Measurements from ENCODE around the gene C12orf57.
A peak's percentile ranks its signal among the peaks of the same experiment; 100 is the strongest.

C12orf57 gene

GRCh38 chr12:6941782-6942181, 2.0 kb upstream of the C12orf57 start:
- TF ChIP-seq CTCF (IDR thresholded peaks at IDR 0.05; ENCODE audit: extremely low read depth, missing control alignments): no peak
- DNase-seq (ENCODE audit: low spot score): no peak

GRCh38 chr12:6942331-6942665, 1.5 kb upstream of the C12orf57 start:
- DNase-seq (ENCODE audit: low spot score): no peak
- no peak for TF ChIP-seq CTCF (IDR thresholded peaks at IDR 0.05; ENCODE audit: extremely low read depth, missing control alignments)

GRCh38 chr12:6943389-6943721, 467 bp upstream of the C12orf57 start:
- TF ChIP-seq CTCF (IDR thresholded peaks at IDR 0.05; ENCODE audit: extremely low read depth, missing control alignments): no peak
- peak; percentile 91 for DNase-seq (ENCODE audit: low spot score)

GRCh38 chr12:6944381-6945186, 762 bp downstream of the C12orf57 start:
- TF ChIP-seq CTCF (IDR thresholded peaks at IDR 0.05; ENCODE audit: extremely low read depth, missing control alignments): peak; percentile 96
- DNase-seq (ENCODE audit: low spot score): peak; percentile 83

- no peak for DNase-seq (ENCODE audit: low spot score)
- TF ChIP-seq CTCF (IDR thresholded peaks at IDR 0.05; ENCODE audit: extremely low read depth, missing control alignments): no peak
Measured at GRCh38 chr12:6945613-6946012, 1.8 kb downstream of the C12orf57 start.

GRCh38 chr12:6946033-6946919, 2.5 kb downstream of the C12orf57 start:
- TF ChIP-seq CTCF (IDR thresholded peaks at IDR 0.05; ENCODE audit: extremely low read depth, missing control alignments): no peak

GRCh38 chr12:6946920-6947374, 3.1 kb downstream of the C12orf57 start:
- DNase-seq (ENCODE audit: low spot score): no peak
- TF ChIP-seq CTCF (IDR thresholded peaks at IDR 0.05; ENCODE audit: extremely low read depth, missing control alignments): no peak

More at GRCh38 chr12:6946033-6946919, 2.5 kb downstream of the C12orf57 start:
- DNase-seq (ENCODE audit: low spot score): peak; percentile 69

Data from GM20000 (cell line).